HEK293 (cell line): ENCODE measurements around the gene ATF2.

Experiments
- SETDB1 ChIP-seq: IDR thresholded peaks from one replicate; pipeline ENCODE4 v1.6.1; 2017; ENCODE audit warnings: mild to moderate bottlenecking, low read length, moderate library complexity, mixed read lengths; ENCODE audit not compliant: insufficient read length
- TCF7L2 ChIP-seq: IDR thresholded peaks from 2 replicates; pipeline ENCODE4 v1.6.1; 2011; ENCODE audit warnings: low read depth, mild to moderate bottlenecking, inconsistent platforms, low read length, moderate library complexity, borderline replicate concordance
- YY1 ChIP-seq: fragments of 450-650 bp; formaldehyde crosslinking; IDR thresholded peaks from 2 replicates; pipeline ENCODE4 v1.5.1; 2018; ENCODE audit warnings: missing biosample characterization, missing genetic modification characterization
- ZBTB21 ChIP-seq: fragments of 450-650 bp; formaldehyde crosslinking; IDR thresholded peaks from 2 replicates; pipeline ENCODE4 v1.5.1; 2017; ENCODE audit warnings: missing biosample characterization, missing genetic modification characterization
- ZFP37 ChIP-seq: fragments of 450-650 bp; formaldehyde crosslinking; IDR thresholded peaks from 2 replicates; pipeline ENCODE4 v1.5.1; 2016; ENCODE audit warnings: missing biosample characterization, missing genetic modification characterization
- ZNF10 ChIP-seq: fragments of 450-650 bp; formaldehyde crosslinking; IDR thresholded peaks from 2 replicates; pipeline ENCODE4 v1.5.1; 2017; ENCODE audit warnings: missing biosample characterization, missing genetic modification characterization
- ZNF146 ChIP-seq: fragments of 450-650 bp; formaldehyde crosslinking; IDR thresholded peaks from 2 replicates; pipeline ENCODE4 v1.5.1; 2016; ENCODE audit warnings: missing biosample characterization, missing genetic modification characterization
- ZNF175 ChIP-seq: fragments of 450-650 bp; formaldehyde crosslinking; IDR thresholded peaks from 2 replicates; pipeline ENCODE4 v1.5.1; 2016; ENCODE audit warnings: missing biosample characterization, missing genetic modification characterization
- ZNF792 ChIP-seq: fragments of 450-650 bp; formaldehyde crosslinking; IDR thresholded peaks from 2 replicates; pipeline ENCODE4 v1.5.1; 2016; ENCODE audit warnings: missing biosample characterization, missing genetic modification characterization
- TF ChIP-seq, protein P1 (sequence below): fragments of 450-650 bp; formaldehyde crosslinking; IDR thresholded peaks from 2 replicates; pipeline ENCODE4 v1.5.1; 2016; ENCODE audit warnings: missing biosample characterization, missing genetic modification characterization
- TF ChIP-seq, protein P2 (sequence below): fragments of 450-650 bp; formaldehyde crosslinking; IDR thresholded peaks from 2 replicates; pipeline ENCODE4 v1.5.1; 2016; ENCODE audit warnings: missing biosample characterization, missing genetic modification characterization, low read depth

DNA sequence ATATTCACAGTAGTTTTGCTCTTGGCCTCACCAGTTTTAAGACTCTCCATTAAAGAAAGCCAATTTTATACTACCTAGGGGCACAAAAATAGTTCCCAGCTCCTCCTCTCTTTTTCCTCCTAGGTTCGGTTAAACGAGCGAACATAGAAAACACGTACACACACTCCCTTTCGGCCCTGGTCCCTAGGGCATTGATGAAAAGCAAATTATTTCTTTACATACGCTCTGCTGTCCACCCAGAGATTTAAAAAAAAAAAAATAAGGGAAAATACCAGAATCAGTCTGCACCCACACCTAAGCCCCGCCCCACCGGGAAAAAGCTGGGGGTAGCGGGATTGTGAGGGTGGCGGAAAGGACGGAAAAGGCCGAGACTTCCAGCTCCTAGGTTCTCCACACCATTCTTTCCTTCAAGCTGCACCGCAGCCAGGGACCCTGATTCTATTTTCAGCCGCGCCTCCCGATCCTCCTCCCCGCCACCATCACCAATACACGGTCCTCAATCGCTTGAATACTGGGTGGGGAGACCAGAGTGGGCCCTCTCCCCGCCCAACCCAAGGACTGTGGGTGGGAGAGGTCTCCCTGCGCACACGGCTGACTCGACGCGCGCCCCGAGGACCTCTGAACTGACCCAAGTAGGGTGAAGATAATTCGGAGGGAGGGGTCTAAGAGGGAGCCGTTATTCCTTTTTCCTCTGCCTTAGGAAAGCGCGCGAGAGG, 769 bp downstream of the ATF2 start:
- TF ChIP-seq ZNF792 (tag by site-specific recombination) = no peak
- TF ChIP-seq, protein P1, sequence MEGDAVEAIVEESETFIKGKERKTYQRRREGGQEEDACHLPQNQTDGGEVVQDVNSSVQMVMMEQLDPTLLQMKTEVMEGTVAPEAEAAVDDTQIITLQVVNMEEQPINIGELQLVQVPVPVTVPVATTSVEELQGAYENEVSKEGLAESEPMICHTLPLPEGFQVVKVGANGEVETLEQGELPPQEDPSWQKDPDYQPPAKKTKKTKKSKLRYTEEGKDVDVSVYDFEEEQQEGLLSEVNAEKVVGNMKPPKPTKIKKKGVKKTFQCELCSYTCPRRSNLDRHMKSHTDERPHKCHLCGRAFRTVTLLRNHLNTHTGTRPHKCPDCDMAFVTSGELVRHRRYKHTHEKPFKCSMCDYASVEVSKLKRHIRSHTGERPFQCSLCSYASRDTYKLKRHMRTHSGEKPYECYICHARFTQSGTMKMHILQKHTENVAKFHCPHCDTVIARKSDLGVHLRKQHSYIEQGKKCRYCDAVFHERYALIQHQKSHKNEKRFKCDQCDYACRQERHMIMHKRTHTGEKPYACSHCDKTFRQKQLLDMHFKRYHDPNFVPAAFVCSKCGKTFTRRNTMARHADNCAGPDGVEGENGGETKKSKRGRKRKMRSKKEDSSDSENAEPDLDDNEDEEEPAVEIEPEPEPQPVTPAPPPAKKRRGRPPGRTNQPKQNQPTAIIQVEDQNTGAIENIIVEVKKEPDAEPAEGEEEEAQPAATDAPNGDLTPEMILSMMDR (tag by site-specific recombination) = no peak
- no peak for TF ChIP-seq ZNF146
- TF ChIP-seq SETDB1 = no peak
- no peak for TF ChIP-seq YY1 (tag by site-specific recombination)
- TF ChIP-seq TCF7L2 = no peak
- no peak for TF ChIP-seq ZNF10 (tag by site-specific recombination)
- no peak for TF ChIP-seq ZNF175 (tag by site-specific recombination)
- TF ChIP-seq, protein P2, sequence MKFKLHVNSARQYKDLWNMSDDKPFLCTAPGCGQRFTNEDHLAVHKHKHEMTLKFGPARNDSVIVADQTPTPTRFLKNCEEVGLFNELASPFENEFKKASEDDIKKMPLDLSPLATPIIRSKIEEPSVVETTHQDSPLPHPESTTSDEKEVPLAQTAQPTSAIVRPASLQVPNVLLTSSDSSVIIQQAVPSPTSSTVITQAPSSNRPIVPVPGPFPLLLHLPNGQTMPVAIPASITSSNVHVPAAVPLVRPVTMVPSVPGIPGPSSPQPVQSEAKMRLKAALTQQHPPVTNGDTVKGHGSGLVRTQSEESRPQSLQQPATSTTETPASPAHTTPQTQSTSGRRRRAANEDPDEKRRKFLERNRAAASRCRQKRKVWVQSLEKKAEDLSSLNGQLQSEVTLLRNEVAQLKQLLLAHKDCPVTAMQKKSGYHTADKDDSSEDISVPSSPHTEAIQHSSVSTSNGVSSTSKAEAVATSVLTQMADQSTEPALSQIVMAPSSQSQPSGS (tag by site-specific recombination) = no peak
- no peak for TF ChIP-seq ZBTB21 (tag by site-specific recombination)
- no peak for TF ChIP-seq ZFP37 (tag by site-specific recombination)
